CD8-positive, alpha-beta memory T cell (primary cell): ENCODE measurements around the gene KCNMA1. TPM values are rescaled to one million over a fixed set of nuclear protein-coding genes. Genes with fewer than 3 reads are reported as not detected.

ENCODE experiments used
- CTCF ChIA-PET: fragments of 350-600 bp; sonication (Branson Sonifier 250); formaldehyde crosslinking; loops from one replicate; lab custom pipeline; 2021; ENCODE audit warnings: antibody characterized with exemption; lab: Charles Lee
- POLR2A ChIA-PET: fragments of 350-600 bp; sonication (Branson Sonifier 250); formaldehyde crosslinking; loops from one replicate; lab custom pipeline; 2021; ENCODE audit warnings: antibody characterized with exemption; lab: Charles Lee
- DNase-seq, 5 donors: peaks; one replicate each; pipeline versions ENCODE4 v3.0.0 to v3.0.0-alpha.2; 2020 to 2022; ENCODE audit warnings: mixed read lengths in 1 of 5
- H3K27ac ChIP-seq: one replicate; pipeline ENCODE4 v1.7.0; 2013; ENCODE audit warnings: low read depth, mild to moderate bottlenecking, low read length, moderate library complexity
- H3K27me3 ChIP-seq: 2 replicates; pipeline ENCODE4 v1.7.0; 2013; ENCODE audit warnings: low read length, mild to moderate bottlenecking; ENCODE audit not compliant: insufficient read depth, poor library complexity, severe bottlenecking
- H3K36me3 ChIP-seq: 2 replicates; pipeline ENCODE4 v1.7.0; 2013; ENCODE audit warnings: mild to moderate bottlenecking, low read length, moderate library complexity; ENCODE audit not compliant: insufficient read depth
- H3K4me1 ChIP-seq: 2 replicates; pipeline ENCODE4 v1.7.0; 2013; ENCODE audit warnings: mild to moderate bottlenecking, low read length, moderate library complexity; ENCODE audit not compliant: insufficient read depth
- H3K4me3 ChIP-seq: 2 replicates; pipeline ENCODE4 v1.7.0; 2013; ENCODE audit warnings: mild to moderate bottlenecking, low read length
- H3K9me3 ChIP-seq: 2 replicates; pipeline ENCODE4 v1.7.0; 2013; ENCODE audit warnings: mild to moderate bottlenecking, low read length
- H3K27ac Mint-ChIP-seq, 8 donors: one replicate each; pipeline ENCODE4 v1.8.0; 2020 to 2021; ENCODE audit warnings: mixed read lengths in 8 of 8, mild to moderate bottlenecking in 6 of 8, inconsistent platforms in 3 of 8, moderate library complexity in 3 of 8
- H3K27me3 Mint-ChIP-seq, 2 donors: one replicate each; pipeline ENCODE4 v1.8.0; 2020 to 2021; ENCODE audit warnings: mixed read lengths in 2 of 2, mild to moderate bottlenecking in 1 of 2, moderate library complexity in 1 of 2
- H3K36me3 Mint-ChIP-seq, 3 donors: one replicate each; pipeline ENCODE4 v1.8.0; 2020 to 2021; ENCODE audit warnings: mixed read lengths in 3 of 3, inconsistent platforms in 1 of 3, mild to moderate bottlenecking in 1 of 3
- H3K4me1 Mint-ChIP-seq, 3 donors: one replicate each; pipeline ENCODE4 v1.8.0; 2020 to 2021; ENCODE audit warnings: mixed read lengths in 3 of 3, inconsistent platforms in 1 of 3, mild to moderate bottlenecking in 1 of 3
- H3K4me3 Mint-ChIP-seq, 7 donors: one replicate each; pipeline ENCODE4 v1.8.0; 2020 to 2021; ENCODE audit warnings: mixed read lengths in 7 of 7, mild to moderate bottlenecking in 6 of 7, moderate library complexity in 4 of 7, inconsistent platforms in 2 of 7
- H3K9me3 Mint-ChIP-seq, 5 donors: one replicate each; pipeline ENCODE4 v1.8.0; 2020 to 2022; ENCODE audit warnings: mixed read lengths in 5 of 5, mild to moderate bottlenecking in 3 of 5, moderate library complexity in 2 of 5, inconsistent platforms in 1 of 5
- polyA plus RNA-seq: library from polyadenylated mRNA; unstranded; fragments of 300-500 nt; fragmentation: Illumina TruSeq; gene quantifications from one replicate; pipeline ENCODE4 v1.2.3, GENCODE V29; 2021
- total RNA-seq, 2 experiments: library from RNA; stranded (reverse); gene quantifications; one replicate each; pipeline ENCODE4 v1.2.3, GENCODE V29; 2021

Gene KCNMA1
- total and polyA plus RNA-seq, 3 experiments from 2014 or later = 0.20 to 0.31 TPM; not detected in 1

GRCh38 chr10:77504873-77505257 lies 132.7 kb downstream of the KCNMA1 start:
- CTCF ChIA-PET = no interaction called here
- no peak overlapping the region for H3K27ac Mint-ChIP-seq
- no peak for DNase-seq

GRCh38 chr10:77504196-77504872 lies 133.3 kb downstream of the KCNMA1 start:
- no peak overlapping the region for H3K27ac ChIP-seq
- H3K27me3 Mint-ChIP-seq = peaks cover 7 to 10% of the 10 kb centered on the region in 2 donors
- no peak overlapping the region for H3K27ac Mint-ChIP-seq
- POLR2A ChIA-PET = no interaction called here
- H3K9me3 Mint-ChIP-seq = no peaks in the 10 kb centered on the region
- H3K36me3 Mint-ChIP-seq = no peaks in the 10 kb centered on the region
- no peaks in the 10 kb centered on the region for H3K4me1 Mint-ChIP-seq
- H3K4me1 ChIP-seq = no peaks in the 10 kb centered on the region
- no peak overlapping the region for H3K4me3 Mint-ChIP-seq
- H3K36me3 ChIP-seq = no peaks in the 10 kb centered on the region
- DNase-seq = no peak
- CTCF ChIA-PET = no interaction called here
- no peaks in the 10 kb centered on the region for H3K27me3 ChIP-seq
- no peak overlapping the region for H3K4me3 ChIP-seq
- H3K9me3 ChIP-seq = no peaks in the 10 kb centered on the region

More at GRCh38 chr10:77504873-77505257, 132.7 kb downstream of the KCNMA1 start:
- no peak overlapping the region for H3K4me3 ChIP-seq
- no peaks in the 10 kb centered on the region for H3K9me3 ChIP-seq
- Mint-ChIP-seq H3K4me3 (no peak overlapping the region), H3K9me3 (no peaks in the 10 kb centered on the region), H3K4me1 (no peaks in the 10 kb centered on the region), H3K27me3 (peaks cover 10 to 12% of the 10 kb centered on the region in 2 donors), H3K36me3 (no peaks in the 10 kb centered on the region)
- POLR2A ChIA-PET = no interaction called here
- H3K27ac ChIP-seq = no peak overlapping the region
- no peaks in the 10 kb centered on the region for H3K36me3 ChIP-seq
- no peaks in the 10 kb centered on the region for H3K4me1 ChIP-seq
- no peaks in the 10 kb centered on the region for H3K27me3 ChIP-seq

GRCh38 chr10:77501846-77502261 lies 135.8 kb downstream of the KCNMA1 start:
- Histone ChIP-seq H3K27me3 (no peaks in the 10 kb centered on the region), H3K36me3 (no peaks in the 10 kb centered on the region), H3K4me1 (no peaks in the 10 kb centered on the region), H3K4me3 (no peak overlapping the region), H3K27ac (no peak overlapping the region), H3K9me3 (no peaks in the 10 kb centered on the region)
- Mint-ChIP-seq H3K4me1 (no peaks in the 10 kb centered on the region), H3K36me3 (no peaks in the 10 kb centered on the region), H3K9me3 (no peaks in the 10 kb centered on the region), H3K27ac (peak overlapping the region in 2 of 8 donors; percentile 3 to 4), H3K4me3 (no peak overlapping the region), H3K27me3 (peaks cover 0 to 10% of the 10 kb centered on the region in 2 donors)
- CTCF ChIA-PET = no interaction called here
- POLR2A ChIA-PET = no interaction called here
- DNase-seq = no peak

- Mint-ChIP-seq H3K27ac (no peak overlapping the region), H3K27me3 (peaks cover 0 to 10% of the 10 kb centered on the region in 2 donors), H3K4me3 (no peak overlapping the region), H3K36me3 (no peaks in the 10 kb centered on the region), H3K4me1 (no peaks in the 10 kb centered on the region), H3K9me3 (no peaks in the 10 kb centered on the region)
- H3K27ac ChIP-seq = no peak overlapping the region
- DNase-seq = no peak
- H3K27me3 ChIP-seq = no peaks in the 10 kb centered on the region
- no peaks in the 10 kb centered on the region for H3K36me3 ChIP-seq
- H3K4me3 ChIP-seq = no peak overlapping the region
- H3K4me1 ChIP-seq = no peaks in the 10 kb centered on the region
- ChIA-PET POLR2A (no interaction called here), CTCF (no interaction called here)
- no peaks in the 10 kb centered on the region for H3K9me3 ChIP-seq
Measured at GRCh38 chr10:77501152-77501845, 136.3 kb downstream of the KCNMA1 start.

- Histone ChIP-seq H3K36me3 (no peaks in the 10 kb centered on the region), H3K27me3 (no peaks in the 10 kb centered on the region), H3K27ac (no peak overlapping the region), H3K4me1 (no peaks in the 10 kb centered on the region), H3K9me3 (no peaks in the 10 kb centered on the region), H3K4me3 (no peak overlapping the region)
- Mint-ChIP-seq H3K9me3 (no peaks in the 10 kb centered on the region), H3K4me1 (no peaks in the 10 kb centered on the region), H3K27me3 (peaks cover 0 to 12% of the 10 kb centered on the region in 2 donors), H3K27ac (no peak overlapping the region), H3K36me3 (no peaks in the 10 kb centered on the region), H3K4me3 (no peak overlapping the region)
- DNase-seq = no peak
- CTCF ChIA-PET = no interaction called here
- POLR2A ChIA-PET = no interaction called here
Measured at GRCh38 chr10:77500754-77501151, 136.9 kb downstream of the KCNMA1 start.

- Histone ChIP-seq H3K4me3 (no peak overlapping the region), H3K27me3 (no peaks in the 10 kb centered on the region), H3K27ac (no peak overlapping the region), H3K36me3 (no peaks in the 10 kb centered on the region), H3K4me1 (no peaks in the 10 kb centered on the region), H3K9me3 (no peaks in the 10 kb centered on the region)
- Mint-ChIP-seq H3K27me3 (peaks cover 0 to 10% of the 10 kb centered on the region in 2 donors), H3K27ac (no peak overlapping the region), H3K4me1 (no peaks in the 10 kb centered on the region), H3K4me3 (no peak overlapping the region), H3K9me3 (peaks cover 0 to 4% (median 0%) of the 10 kb centered on the region in 5 donors), H3K36me3 (no peaks in the 10 kb centered on the region)
- POLR2A ChIA-PET = no interaction called here
- CTCF ChIA-PET = no interaction called here
- no peak for DNase-seq
Measured at GRCh38 chr10:77498829-77499228, 138.8 kb downstream of the KCNMA1 start.

- Mint-ChIP-seq H3K4me3 (no peak overlapping the region), H3K36me3 (no peaks in the 10 kb centered on the region), H3K4me1 (no peaks in the 10 kb centered on the region), H3K27ac (peak overlapping the region in 1 of 8 donors; percentile 38), H3K27me3 (peaks cover 0 to 10% of the 10 kb centered on the region in 2 donors), H3K9me3 (peaks cover 0 to 4% (median 0%) of the 10 kb centered on the region in 5 donors)
- H3K9me3 ChIP-seq = no peaks in the 10 kb centered on the region
- no peak overlapping the region for H3K27ac ChIP-seq
- no peaks in the 10 kb centered on the region for H3K4me1 ChIP-seq
- POLR2A ChIA-PET = interaction anchor here (0.7 kb wide), 1 partner anchor 728 kb away, joined by 3 read pairs; no protein-coding TSS in a partner anchor
- CTCF ChIA-PET = no interaction called here
- no peaks in the 10 kb centered on the region for H3K36me3 ChIP-seq
- H3K27me3 ChIP-seq = no peaks in the 10 kb centered on the region
- no peak for DNase-seq
- no peak overlapping the region for H3K4me3 ChIP-seq
Measured at GRCh38 chr10:77498210-77498609, 139.4 kb downstream of the KCNMA1 start.

- H3K27ac Mint-ChIP-seq = no peak overlapping the region
- Histone ChIP-seq H3K9me3 (no peaks in the 10 kb centered on the region), H3K27me3 (no peaks in the 10 kb centered on the region), H3K27ac (no peak overlapping the region), H3K36me3 (no peaks in the 10 kb centered on the region), H3K4me3 (no peak overlapping the region), H3K4me1 (no peaks in the 10 kb centered on the region)
- H3K4me1 Mint-ChIP-seq = no peaks in the 10 kb centered on the region
- H3K9me3 Mint-ChIP-seq = peaks cover 0 to 4% (median 0%) of the 10 kb centered on the region in 5 donors
- no peak for DNase-seq
- H3K36me3 Mint-ChIP-seq = no peaks in the 10 kb centered on the region
- ChIA-PET POLR2A (interaction anchor here (0.7 kb wide), 1 partner anchor 729 kb away, joined by 3 read pairs; no protein-coding TSS in a partner anchor), CTCF (no interaction called here)
- H3K27me3 Mint-ChIP-seq = peaks cover 0 to 10% of the 10 kb centered on the region in 2 donors
- H3K4me3 Mint-ChIP-seq = no peak overlapping the region
Measured at GRCh38 chr10:77497748-77498147, 139.9 kb downstream of the KCNMA1 start.
